Caki2 (cell line): ENCODE measurements around the gene GPN2. TPM values are rescaled to one million over a fixed set of nuclear protein-coding genes. Genes with fewer than 3 reads are reported as not detected.

Experiments used
- DNase-seq: peaks from one replicate; pipeline ENCODE4 v3.0.0-alpha.2; 2015; ENCODE audit warnings: low read depth
- in situ Hi-C: cut with HindIII; loops from 2 replicates; pipeline ENCODE4 v1.10.0; 2016; ENCODE audit warnings: low sequenced_read_pairs, low pct_unique_long_range_greater_than_20kb, mixed read lengths
- total RNA-seq: library from RNA; depleted of rRNA; stranded (reverse); fragments of >200 nt; shearing (Covaris generic); gene quantifications from 2 replicates; pipeline ENCODE4 v1.2.3, GENCODE V29; 2014; ENCODE audit warnings: low replicate concordance; rRNA removed

Gene GPN2
- total RNA-seq = 16.1 and 16.9 TPM in 2 replicates

GRCh38 chr1:26889551-26890466 lies at the start of gene GPN2:
Gene GPN2, minus strand, starts transcription at chr1:26890283. Its CDS starts 187 bp downstream, at chr1:26890096.
- peak; percentile 74 for DNase-seq
- in situ Hi-C loops = no loop called here

- DNase-seq = no peak
- in situ Hi-C loops = no loop called here
Measured at GRCh38 chr1:26938659-26939025, 48.6 kb upstream of the GPN2 start.

- in situ Hi-C loops = no loop called here
- no peak for DNase-seq
Measured at GRCh38 chr1:26938004-26938658, 48.0 kb upstream of the GPN2 start.

- in situ Hi-C loops = no loop called here
- no peak for DNase-seq
Measured at GRCh38 chr1:26936823-26937222, 46.7 kb upstream of the GPN2 start.

GRCh38 chr1:26932531-26932930 lies 42.4 kb upstream of the GPN2 start:
- in situ Hi-C loops = no loop called here
- DNase-seq = no peak

GRCh38 chr1:26923711-26924110 lies 33.6 kb upstream of the GPN2 start:
- no peak for DNase-seq
- in situ Hi-C loops = no loop called here

- in situ Hi-C loops = no loop called here
- no peak for DNase-seq
Measured at GRCh38 chr1:26922901-26923300, 32.8 kb upstream of the GPN2 start.

- no peak for DNase-seq
- in situ Hi-C loops = no loop called here
Measured at GRCh38 chr1:26922431-26922729, 32.3 kb upstream of the GPN2 start.

- in situ Hi-C loops = no loop called here
Measured at GRCh38 chr1:26921540-26922430, 31.7 kb upstream of the GPN2 start, which contains the start of gene NUDC. Gene NUDC, plus strand, starts transcription at chr1:26921743. Its CDS starts 106 bp downstream, at chr1:26921849.

GRCh38 chr1:26921126-26921539 lies 31.1 kb upstream of the GPN2 start:
- in situ Hi-C loops = no loop called here
- DNase-seq = no peak

More at GRCh38 chr1:26921540-26922430, 31.7 kb upstream of the GPN2 start, which contains the start of gene NUDC:
- DNase-seq = peak; percentile 94

GRCh38 chr1:26915204-26915842 lies 25.2 kb upstream of the GPN2 start:
- no peak for DNase-seq
- in situ Hi-C loops = no loop called here

- in situ Hi-C loops = no loop called here
- DNase-seq = peak; percentile 53
Measured at GRCh38 chr1:26913754-26914619, 23.9 kb upstream of the GPN2 start, which contains the start of gene NR0B2. Gene NR0B2, minus strand, starts transcription at chr1:26913975. Its CDS starts 35 bp downstream, at chr1:26913940.

GRCh38 chr1:26913389-26913753 lies 23.3 kb upstream of the GPN2 start:
- in situ Hi-C loops = no loop called here
- DNase-seq = no peak

- in situ Hi-C loops = no loop called here
Measured at GRCh38 chr1:26912147-26912490, 22.0 kb upstream of the GPN2 start.

GRCh38 chr1:26911399-26912146 lies 21.5 kb upstream of the GPN2 start:
- DNase-seq = no peak
- in situ Hi-C loops = no loop called here

More at GRCh38 chr1:26912147-26912490, 22.0 kb upstream of the GPN2 start:
- DNase-seq = no peak

GRCh38 chr1:26910343-26911160 lies 20.5 kb upstream of the GPN2 start:
- peak; percentile 66 for DNase-seq
- in situ Hi-C loops = no loop called here
